SK-N-SH (cell line): Measurements from ENCODE around the gene KISS1R. TPM values are rescaled to one million over a fixed set of nuclear protein-coding genes. Genes with fewer than 3 reads are reported as not detected.

Source experiments
- CTCF ChIA-PET: fragments of 300-600, 350-600 bp; formaldehyde crosslinking; extraction: SDS; loops from one replicate; lab custom pipeline; 2021; lab: Yijun Ruan, JAX
- POLR2A ChIA-PET: fragments of 350-600 bp; sonication (Branson Sonifier 250); formaldehyde crosslinking; extraction: SDS; loops from one replicate; lab custom pipeline; 2020; ENCODE audit warnings: antibody characterized with exemption, inconsistent platforms; lab: Yijun Ruan, JAX
- DNase-seq: peaks from one replicate; pipeline ENCODE4 v3.0.0; 2012
- H2AFZ ChIP-seq: fragments of 200-600 bp; sonication (generic); 2 replicates; pipeline ENCODE4 v1.8.1; 2016; ENCODE audit warnings: antibody characterized with exemption, mild to moderate bottlenecking, low read depth
- H3F3A ChIP-seq: fragments of 200-600 bp; sonication (generic); replicated peaks from 2 replicates; pipeline ENCODE3; 2016; ENCODE audit warnings: antibody characterized with exemption, mild to moderate bottlenecking; ENCODE audit not compliant: insufficient read depth
- H3K27ac ChIP-seq, 2 experiments: fragments of 200-500 bp in 1 of 2; fragments of 200-600 bp in 1 of 2; sonication (Bioruptor generic) in 1 of 2; sonication (generic), shearing (Covaris generic) in 1 of 2; 2 replicates each; pipeline versions ENCODE4 v1.5.1 to v1.6.1; 2014 to 2016; ENCODE audit warnings: low read depth in 2 of 2, inconsistent platforms in 1 of 2, low read length in 1 of 2, mild to moderate bottlenecking in 1 of 2, mixed read lengths in 1 of 2
- H3K27me3 ChIP-seq: fragments of 200-600 bp; sonication (generic), shearing (Covaris generic); 2 replicates; pipeline ENCODE4 v1.6.1; 2016; ENCODE audit warnings: mixed run types; ENCODE audit not compliant: insufficient read depth
- H3K36me3 ChIP-seq, 2 experiments: fragments of 200-500 bp in 1 of 2; fragments of 200-600 bp in 1 of 2; sonication (Bioruptor generic) in 1 of 2; sonication (generic) in 1 of 2; replicated peaks in 1 of 2; 2 replicates each; pipeline versions ENCODE3 to v1.5.1; 2014 to 2016; ENCODE audit warnings: low read length in 1 of 2, mild to moderate bottlenecking in 1 of 2; ENCODE audit not compliant: insufficient read depth in 2 of 2, control insufficient read depth in 1 of 2
- H3K4me1 ChIP-seq, 2 experiments: fragments of 200-500 bp in 1 of 2; fragments of 200-600 bp in 1 of 2; sonication (Bioruptor generic) in 1 of 2; sonication (generic), shearing (Covaris generic) in 1 of 2; 2 replicates each; pipeline versions ENCODE4 v1.5.1 to v1.6.1; 2014 to 2016; ENCODE audit warnings: low read depth in 1 of 2, low read length in 1 of 2, mixed run types in 1 of 2; ENCODE audit not compliant: insufficient read depth in 2 of 2, control insufficient read depth in 1 of 2
- H3K4me2 ChIP-seq: fragments of 200-600 bp; sonication (generic), shearing (Covaris generic); 2 replicates; pipeline ENCODE4 v1.6.1; 2017; ENCODE audit warnings: mixed run types
- H3K4me3 ChIP-seq, 2 experiments: fragments of 200-500 bp in 1 of 2; fragments of 200-600 bp in 1 of 2; sonication (Bioruptor generic) in 1 of 2; sonication (generic), shearing (Covaris generic) in 1 of 2; 2 replicates each; pipeline versions ENCODE4 v1.5.1 to v1.8.1; 2014 to 2016; ENCODE audit warnings: low read depth in 2 of 2, inconsistent platforms in 1 of 2, low read length in 1 of 2, mild to moderate bottlenecking in 1 of 2, mixed read lengths in 1 of 2, moderate library complexity in 1 of 2
- H3K79me2 ChIP-seq: fragments of 200-600 bp; sonication (generic); 2 replicates; pipeline ENCODE4 v1.8.1; 2017; ENCODE audit warnings: mild to moderate bottlenecking; ENCODE audit not compliant: insufficient read depth
- H3K9ac ChIP-seq: fragments of 200-600 bp; sonication (generic); 2 replicates; pipeline ENCODE4 v1.6.1; 2017; ENCODE audit warnings: mixed run types
- H3K9me2 ChIP-seq: fragments of 200-600 bp; sonication (generic); 2 replicates; pipeline ENCODE4 v1.6.1; 2017; ENCODE audit warnings: mixed run types
- H3K9me3 ChIP-seq: fragments of 200-600 bp; sonication (generic); 2 replicates; pipeline ENCODE4 v1.6.1; 2017; ENCODE audit warnings: mixed run types, mild to moderate bottlenecking, moderate library complexity
- H4K20me1 ChIP-seq: fragments of 200-600 bp; sonication (generic); 2 replicates; pipeline ENCODE4 v1.6.1; 2017; ENCODE audit warnings: mild to moderate bottlenecking, mixed run types; ENCODE audit not compliant: insufficient read depth
- CHD2 ChIP-seq: fragments of 150-350 bp; IDR thresholded peaks from 2 replicates; pipeline ENCODE4 v1.6.1; 2018; ENCODE audit warnings: low read length; ENCODE audit not compliant: partially characterized antibody
- ELF1 ChIP-seq: IDR thresholded peaks from 2 replicates; pipeline ENCODE4 v1.4.0; 2012
- FOSL2 ChIP-seq: IDR thresholded peaks from 2 replicates; pipeline ENCODE4 v1.4.0; 2012; ENCODE audit warnings: low read depth, mild to moderate bottlenecking, moderate library complexity, borderline replicate concordance
- GABPA ChIP-seq: IDR thresholded peaks from 2 replicates; pipeline ENCODE4 v1.4.0; 2012; ENCODE audit warnings: low read depth, mild to moderate bottlenecking
- MEF2A ChIP-seq: IDR thresholded peaks from 2 replicates; pipeline ENCODE4 v1.4.0; 2012; ENCODE audit warnings: low read depth, borderline replicate concordance
- MXI1 ChIP-seq: IDR thresholded peaks from 2 replicates; pipeline ENCODE4 v1.6.1; 2012; ENCODE audit warnings: mild to moderate bottlenecking, low read depth, low read length, improper control_type of control experiment
- NRF1 ChIP-seq: IDR thresholded peaks from 2 replicates; pipeline ENCODE4 v1.6.1; 2012; ENCODE audit warnings: low read depth, mild to moderate bottlenecking, low read length
- RAD21 ChIP-seq: IDR thresholded peaks from 2 replicates; pipeline ENCODE4 v1.6.1; 2012; ENCODE audit warnings: mild to moderate bottlenecking, low read length
- RCOR1 ChIP-seq: fragments of 150-350 bp; IDR thresholded peaks from 2 replicates; pipeline ENCODE4 v1.6.1; 2017; ENCODE audit warnings: antibody characterized with exemption, low read length
- RFX5 ChIP-seq: IDR thresholded peaks from 2 replicates; pipeline ENCODE4 v1.6.1; 2012; ENCODE audit warnings: mild to moderate bottlenecking, improper control_type of control experiment, low read length
- SIN3A ChIP-seq: IDR thresholded peaks from 2 replicates; pipeline ENCODE4 v1.6.1; 2012; ENCODE audit warnings: low read depth, mild to moderate bottlenecking, low read length, moderate library complexity, borderline replicate concordance
- WGBS: methylation state at CpG from one replicate; pipeline ENCODE4 v1.1.6; 2017; ENCODE audit warnings: low lambda C conversion rate; 5-methylcytosine and 5-hydroxymethylcytosine counted together
- polyA plus RNA-seq, 3 experiments: library from polyadenylated mRNA; depleted of rRNA; stranded (reverse); fragments of >200 nt; gene quantifications; 2 replicates each; pipeline ENCODE4 v1.2.3, GENCODE V29; 2012
- TF ChIP-seq, protein P1 (sequence below): IDR thresholded peaks from 2 replicates; pipeline ENCODE4 v1.4.0; 2012; ENCODE audit warnings: low read depth, borderline replicate concordance
- TF ChIP-seq, protein P2 (sequence below): IDR thresholded peaks from 2 replicates; pipeline ENCODE4 v1.4.0; 2012; ENCODE audit warnings: low read depth, borderline replicate concordance
- TF ChIP-seq, protein P3 (sequence below): IDR thresholded peaks from 2 replicates; pipeline ENCODE4 v1.4.0; 2012; ENCODE audit warnings: low read depth
- TF ChIP-seq, protein P4 (sequence below): fragments of 150-350 bp; IDR thresholded peaks from 2 replicates; pipeline ENCODE4 v1.6.1; 2017; ENCODE audit warnings: antibody characterized with exemption, low read length, low read depth, borderline replicate concordance
- TF ChIP-seq, protein P5 (sequence below): IDR thresholded peaks from 2 replicates; pipeline ENCODE4 v1.6.1; 2012; ENCODE audit warnings: mild to moderate bottlenecking, low read depth, low read length, moderate library complexity

KISS1R gene
- polyA plus RNA-seq, 1 of the 3 experiments (the other 2 are of a cell fraction), result not detected

DNA sequence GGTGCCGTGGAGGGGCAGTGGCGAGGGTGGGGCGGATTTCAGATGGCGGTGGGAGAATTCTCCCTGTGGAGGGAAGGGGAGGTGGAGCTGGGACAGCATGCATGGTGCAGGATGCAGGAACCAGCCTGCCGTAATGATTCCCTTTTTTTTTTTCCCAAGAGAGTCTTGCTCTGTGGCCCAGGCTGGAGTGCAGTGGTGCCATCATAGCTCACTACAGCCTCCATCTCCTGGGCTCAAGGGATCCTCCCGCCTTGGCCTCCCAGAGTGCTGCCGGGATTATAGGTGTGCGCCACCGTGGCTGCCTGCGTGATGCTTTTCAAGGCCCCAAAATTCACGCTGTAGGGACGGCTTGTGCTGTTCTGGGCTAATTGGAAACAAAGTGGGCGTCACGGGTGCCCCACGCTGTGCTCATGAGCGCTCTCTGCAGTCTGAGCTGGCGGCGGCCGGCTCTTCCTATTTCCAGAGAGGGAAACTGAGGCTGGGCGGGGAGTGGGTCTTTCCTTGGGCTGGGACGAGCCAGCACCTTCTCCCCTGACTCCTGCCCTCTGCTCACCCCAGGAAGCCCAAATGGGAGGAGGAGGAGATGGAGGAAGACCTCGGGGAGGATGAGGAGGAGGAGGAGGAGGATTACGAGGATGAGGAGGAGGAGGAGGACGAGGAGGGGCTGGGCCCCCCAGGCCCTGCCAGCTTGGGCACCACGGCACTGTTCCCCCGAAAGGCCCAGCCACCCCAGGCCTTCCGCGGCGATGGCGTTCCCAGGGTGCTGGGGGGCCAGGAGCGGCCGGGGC lies 14.9 kb downstream of the KISS1R start (continued):
- TF ChIP-seq, protein P1, sequence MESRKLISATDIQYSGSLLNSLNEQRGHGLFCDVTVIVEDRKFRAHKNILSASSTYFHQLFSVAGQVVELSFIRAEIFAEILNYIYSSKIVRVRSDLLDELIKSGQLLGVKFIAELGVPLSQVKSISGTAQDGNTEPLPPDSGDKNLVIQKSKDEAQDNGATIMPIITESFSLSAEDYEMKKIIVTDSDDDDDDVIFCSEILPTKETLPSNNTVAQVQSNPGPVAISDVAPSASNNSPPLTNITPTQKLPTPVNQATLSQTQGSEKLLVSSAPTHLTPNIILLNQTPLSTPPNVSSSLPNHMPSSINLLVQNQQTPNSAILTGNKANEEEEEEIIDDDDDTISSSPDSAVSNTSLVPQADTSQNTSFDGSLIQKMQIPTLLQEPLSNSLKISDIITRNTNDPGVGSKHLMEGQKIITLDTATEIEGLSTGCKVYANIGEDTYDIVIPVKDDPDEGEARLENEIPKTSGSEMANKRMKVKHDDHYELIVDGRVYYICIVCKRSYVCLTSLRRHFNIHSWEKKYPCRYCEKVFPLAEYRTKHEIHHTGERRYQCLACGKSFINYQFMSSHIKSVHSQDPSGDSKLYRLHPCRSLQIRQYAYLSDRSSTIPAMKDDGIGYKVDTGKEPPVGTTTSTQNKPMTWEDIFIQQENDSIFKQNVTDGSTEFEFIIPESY, result no peak
- TF ChIP-seq MEF2A, result no peak

DNA sequence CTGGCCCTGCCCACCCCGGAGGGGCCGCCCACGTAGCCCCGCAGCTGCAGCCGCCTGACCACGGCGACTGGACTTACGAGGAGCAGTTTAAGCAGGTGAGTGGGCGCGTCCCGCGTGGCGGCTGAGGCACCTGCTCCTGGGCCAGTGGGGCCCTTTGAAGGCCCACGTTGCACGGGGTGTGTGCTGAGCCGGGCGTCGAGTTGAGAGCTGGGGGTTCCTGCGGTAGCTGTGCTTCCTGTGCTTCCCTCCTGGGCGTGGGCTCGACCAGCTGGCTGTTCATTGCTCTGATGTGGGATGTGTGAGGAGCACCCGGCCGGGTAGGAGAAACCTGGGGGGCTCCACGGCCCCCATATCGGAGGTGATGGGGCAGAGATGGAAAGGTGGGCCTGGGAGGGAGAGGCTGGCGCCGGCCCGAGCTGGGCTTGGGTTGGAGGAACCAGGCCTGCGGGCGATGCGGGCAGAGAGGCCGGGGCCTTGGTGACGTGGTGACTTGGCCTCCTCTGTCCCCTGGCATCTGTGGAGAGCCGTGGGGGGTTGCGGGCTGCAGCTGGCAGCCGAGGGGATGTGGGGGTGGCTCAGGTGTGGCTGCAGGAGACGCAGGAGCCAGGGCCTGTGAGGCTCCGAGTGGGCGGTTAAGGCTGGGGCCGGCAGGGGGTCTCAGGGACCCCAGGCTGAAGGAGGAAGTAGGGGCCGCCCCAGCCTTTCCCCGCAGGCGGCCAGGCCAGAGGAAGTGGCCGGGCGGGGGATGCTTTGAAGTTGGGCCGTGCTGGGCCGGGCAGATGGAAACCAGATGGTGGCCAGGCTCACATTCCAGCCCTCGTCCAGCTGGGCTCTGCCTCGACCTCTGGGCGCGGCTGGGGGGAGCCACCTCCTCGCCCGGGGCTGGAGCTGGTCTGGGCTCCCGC lies 15.8 kb downstream of the KISS1R start:
- Histone ChIP-seq H3K4me3 (peak overlapping the region; percentile 1 to 46; a peak in 3 of 4 replicates), H3K79me2 (peaks cover 37% of the 10 kb centered on the region)
- CTCF ChIA-PET, result interaction anchor here (0.7 to 2.4 kb wide), 9 partner anchors 10 to 312 kb away, joined by 3 to 16 read pairs (median 3); partner anchors contain the start of genes MED16, RNU6-9 and WDR18
- no peak for TF ChIP-seq FOSL2
- TF ChIP-seq SIN3A, result peak; percentile 66; the same call in 1 of the 2 replicates
- no peak for TF ChIP-seq MEF2A
- peak; percentile 55; the same call in 1 of the 2 replicates for TF ChIP-seq ELF1
- no peak for TF ChIP-seq GABPA
- TF ChIP-seq, protein P1, result no peak
- TF ChIP-seq NRF1, result no peak
- TF ChIP-seq, protein P2, sequence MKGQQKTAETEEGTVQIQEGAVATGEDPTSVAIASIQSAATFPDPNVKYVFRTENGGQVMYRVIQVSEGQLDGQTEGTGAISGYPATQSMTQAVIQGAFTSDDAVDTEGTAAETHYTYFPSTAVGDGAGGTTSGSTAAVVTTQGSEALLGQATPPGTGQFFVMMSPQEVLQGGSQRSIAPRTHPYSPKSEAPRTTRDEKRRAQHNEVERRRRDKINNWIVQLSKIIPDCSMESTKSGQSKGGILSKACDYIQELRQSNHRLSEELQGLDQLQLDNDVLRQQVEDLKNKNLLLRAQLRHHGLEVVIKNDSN, result peak; percentile 45; the same call in 1 of the 2 replicates
- TF ChIP-seq, protein P3, sequence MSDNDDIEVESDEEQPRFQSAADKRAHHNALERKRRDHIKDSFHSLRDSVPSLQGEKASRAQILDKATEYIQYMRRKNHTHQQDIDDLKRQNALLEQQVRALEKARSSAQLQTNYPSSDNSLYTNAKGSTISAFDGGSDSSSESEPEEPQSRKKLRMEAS, result peak; percentile 98
- TF ChIP-seq, protein P4, sequence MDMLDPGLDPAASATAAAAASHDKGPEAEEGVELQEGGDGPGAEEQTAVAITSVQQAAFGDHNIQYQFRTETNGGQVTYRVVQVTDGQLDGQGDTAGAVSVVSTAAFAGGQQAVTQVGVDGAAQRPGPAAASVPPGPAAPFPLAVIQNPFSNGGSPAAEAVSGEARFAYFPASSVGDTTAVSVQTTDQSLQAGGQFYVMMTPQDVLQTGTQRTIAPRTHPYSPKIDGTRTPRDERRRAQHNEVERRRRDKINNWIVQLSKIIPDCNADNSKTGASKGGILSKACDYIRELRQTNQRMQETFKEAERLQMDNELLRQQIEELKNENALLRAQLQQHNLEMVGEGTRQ, result no peak
- TF ChIP-seq, protein P5, sequence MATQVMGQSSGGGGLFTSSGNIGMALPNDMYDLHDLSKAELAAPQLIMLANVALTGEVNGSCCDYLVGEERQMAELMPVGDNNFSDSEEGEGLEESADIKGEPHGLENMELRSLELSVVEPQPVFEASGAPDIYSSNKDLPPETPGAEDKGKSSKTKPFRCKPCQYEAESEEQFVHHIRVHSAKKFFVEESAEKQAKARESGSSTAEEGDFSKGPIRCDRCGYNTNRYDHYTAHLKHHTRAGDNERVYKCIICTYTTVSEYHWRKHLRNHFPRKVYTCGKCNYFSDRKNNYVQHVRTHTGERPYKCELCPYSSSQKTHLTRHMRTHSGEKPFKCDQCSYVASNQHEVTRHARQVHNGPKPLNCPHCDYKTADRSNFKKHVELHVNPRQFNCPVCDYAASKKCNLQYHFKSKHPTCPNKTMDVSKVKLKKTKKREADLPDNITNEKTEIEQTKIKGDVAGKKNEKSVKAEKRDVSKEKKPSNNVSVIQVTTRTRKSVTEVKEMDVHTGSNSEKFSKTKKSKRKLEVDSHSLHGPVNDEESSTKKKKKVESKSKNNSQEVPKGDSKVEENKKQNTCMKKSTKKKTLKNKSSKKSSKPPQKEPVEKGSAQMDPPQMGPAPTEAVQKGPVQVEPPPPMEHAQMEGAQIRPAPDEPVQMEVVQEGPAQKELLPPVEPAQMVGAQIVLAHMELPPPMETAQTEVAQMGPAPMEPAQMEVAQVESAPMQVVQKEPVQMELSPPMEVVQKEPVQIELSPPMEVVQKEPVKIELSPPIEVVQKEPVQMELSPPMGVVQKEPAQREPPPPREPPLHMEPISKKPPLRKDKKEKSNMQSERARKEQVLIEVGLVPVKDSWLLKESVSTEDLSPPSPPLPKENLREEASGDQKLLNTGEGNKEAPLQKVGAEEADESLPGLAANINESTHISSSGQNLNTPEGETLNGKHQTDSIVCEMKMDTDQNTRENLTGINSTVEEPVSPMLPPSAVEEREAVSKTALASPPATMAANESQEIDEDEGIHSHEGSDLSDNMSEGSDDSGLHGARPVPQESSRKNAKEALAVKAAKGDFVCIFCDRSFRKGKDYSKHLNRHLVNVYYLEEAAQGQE, result peak; percentile 65; the same call in 1 of the 2 replicates
- TF ChIP-seq RCOR1, result peak; percentile 93
- peak; percentile 66 for TF ChIP-seq CHD2
- no peak for TF ChIP-seq RFX5
- TF ChIP-seq RAD21, result no peak
- no peak for TF ChIP-seq MXI1

More for the DNA sequence above, 15.8 kb downstream of the KISS1R start:
- H3K9me2 ChIP-seq, result no peaks in the 10 kb centered on the region
- H3K27ac ChIP-seq, result peak overlapping the region; percentile 54 to 89
- no peaks in the 10 kb centered on the region for H4K20me1 ChIP-seq
- peak overlapping the region; percentile 49 for H3K9ac ChIP-seq
- DNase-seq, result peak; percentile 94
- peak overlapping the region; percentile 83 for H3K4me2 ChIP-seq
- H3K36me3 ChIP-seq, result peaks cover 0 to 9% of the 10 kb centered on the region in 2 experiments
- WGBS, result 36% methylated on average over 20 of the region's 54 CpGs
- peaks cover 13 to 40% of the 10 kb centered on the region in 2 experiments; a peak in 2 of 4 replicates for H3K4me1 ChIP-seq
- H3K9me3 ChIP-seq, result no peaks in the 10 kb centered on the region
- H2AFZ ChIP-seq, result no peak overlapping the region
- POLR2A ChIA-PET, result interaction anchor here (0.6 to 1.2 kb wide), 2 partner anchors 12 to 51 kb away, joined by 3 to 5 read pairs; partner anchors contain the start of gene WDR18
- H3F3A ChIP-seq, result peaks cover 6% of the 10 kb centered on the region
- H3K27me3 ChIP-seq, result no peaks in the 10 kb centered on the region
